Sigmoid colon (tissue), 4 donors: Measurements from ENCODE around the gene CYB5B.

Experiments used
- CTCF ChIP-seq, 4 experiments: fragments of 450-650 bp in 3 of 4; fragments of 200-600 bp in 1 of 4; IDR thresholded peaks; one replicate each; pipeline ENCODE4 v1.5.1; 2016 to 2019; ENCODE audit warnings: antibody characterized with exemption in 4 of 4, mild to moderate bottlenecking in 3 of 4, moderate library complexity in 2 of 4
- EP300 ChIP-seq, 4 donors: sonication (generic); formaldehyde crosslinking; IDR thresholded peaks; one replicate each; pipeline ENCODE4 v1.6.1; 2017; ENCODE audit warnings: antibody characterized with exemption in 4 of 4
- POLR2A ChIP-seq, 2 donors: fragments of 450-650 bp; IDR thresholded peaks; one replicate each; pipeline ENCODE4 v1.6.1; 2016; ENCODE audit warnings: antibody characterized with exemption in 2 of 2, mild to moderate bottlenecking in 2 of 2, moderate library complexity in 2 of 2

GRCh38 chr16:69509125-69509524 is 84.7 kb downstream of the CYB5B start:
- TF ChIP-seq EP300 (IDR thresholded peaks at IDR 0.05) (no peak), POLR2A (IDR thresholded peaks at IDR 0.05) (no peak), CTCF (IDR thresholded peaks at IDR 0.05) (no peak)
